ENCODE results near the gene POLR1H.

POLR1H gene

DNA sequence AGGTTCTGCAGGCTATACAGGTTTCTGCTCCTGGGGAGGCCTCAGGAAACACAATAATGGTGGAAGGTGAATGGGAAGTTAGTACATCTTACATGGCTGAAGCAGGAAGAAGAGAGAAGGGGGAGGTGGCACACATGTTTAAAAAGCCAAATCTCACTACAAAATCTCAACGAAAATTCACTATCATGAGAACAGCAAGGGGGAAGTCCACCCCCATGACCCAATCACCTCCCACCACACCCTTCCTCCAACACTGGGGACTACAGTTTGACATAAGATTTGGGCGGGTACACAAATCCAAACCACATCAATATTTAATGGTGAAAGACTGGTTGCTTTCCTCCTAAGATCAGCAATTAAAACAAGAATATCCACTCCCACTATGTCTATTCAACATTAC, 13.8 kb upstream of the POLR1H start:
- no peak overlapping the region for H3K27ac ChIP-seq (ENCODE audit: low read depth, low read length)
- no peak overlapping the region for H3K4me3 ChIP-seq (ENCODE audit: insufficient read depth, low read length, poor library complexity, severe bottlenecking)
- no peaks in the 10 kb centered on the region for H3K9me2 ChIP-seq (replicated peaks; ENCODE audit: insufficient read depth, low read length)
- TF ChIP-seq, protein P1, sequence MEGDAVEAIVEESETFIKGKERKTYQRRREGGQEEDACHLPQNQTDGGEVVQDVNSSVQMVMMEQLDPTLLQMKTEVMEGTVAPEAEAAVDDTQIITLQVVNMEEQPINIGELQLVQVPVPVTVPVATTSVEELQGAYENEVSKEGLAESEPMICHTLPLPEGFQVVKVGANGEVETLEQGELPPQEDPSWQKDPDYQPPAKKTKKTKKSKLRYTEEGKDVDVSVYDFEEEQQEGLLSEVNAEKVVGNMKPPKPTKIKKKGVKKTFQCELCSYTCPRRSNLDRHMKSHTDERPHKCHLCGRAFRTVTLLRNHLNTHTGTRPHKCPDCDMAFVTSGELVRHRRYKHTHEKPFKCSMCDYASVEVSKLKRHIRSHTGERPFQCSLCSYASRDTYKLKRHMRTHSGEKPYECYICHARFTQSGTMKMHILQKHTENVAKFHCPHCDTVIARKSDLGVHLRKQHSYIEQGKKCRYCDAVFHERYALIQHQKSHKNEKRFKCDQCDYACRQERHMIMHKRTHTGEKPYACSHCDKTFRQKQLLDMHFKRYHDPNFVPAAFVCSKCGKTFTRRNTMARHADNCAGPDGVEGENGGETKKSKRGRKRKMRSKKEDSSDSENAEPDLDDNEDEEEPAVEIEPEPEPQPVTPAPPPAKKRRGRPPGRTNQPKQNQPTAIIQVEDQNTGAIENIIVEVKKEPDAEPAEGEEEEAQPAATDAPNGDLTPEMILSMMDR (IDR thresholded peaks at IDR 0.05; ENCODE audit: insufficient read depth, low read length, poor library complexity, severe bottlenecking) = no peak
- no peak for TF ChIP-seq EZH2phosphoT487 (conservative IDR thresholded peaks at IDR 0.05; ENCODE audit: low read length)
- H3K79me2 ChIP-seq (ENCODE audit: insufficient read depth, low read length) = no peaks in the 10 kb centered on the region
- no peak overlapping the region for H2AFZ ChIP-seq (ENCODE audit: low read depth, low read length, severe bottlenecking)
- no peaks in the 10 kb centered on the region for H3K36me3 ChIP-seq (ENCODE audit: low read length)
- H3F3A ChIP-seq (ENCODE audit: insufficient read depth) = no peaks in the 10 kb centered on the region
- no peaks in the 10 kb centered on the region for H4K20me1 ChIP-seq (ENCODE audit: low read depth, low read length)
- H3K9me3 ChIP-seq (ENCODE audit: insufficient read depth, low read length) = no peaks in the 10 kb centered on the region
- no peak overlapping the region for H3K4me2 ChIP-seq (ENCODE audit: low read depth, low read length, poor library complexity, severe bottlenecking)
- no peak overlapping the region for H3K9ac ChIP-seq (ENCODE audit: low read length)
- no peaks in the 10 kb centered on the region for H3K27me3 ChIP-seq (ENCODE audit: low read length)

DNA sequence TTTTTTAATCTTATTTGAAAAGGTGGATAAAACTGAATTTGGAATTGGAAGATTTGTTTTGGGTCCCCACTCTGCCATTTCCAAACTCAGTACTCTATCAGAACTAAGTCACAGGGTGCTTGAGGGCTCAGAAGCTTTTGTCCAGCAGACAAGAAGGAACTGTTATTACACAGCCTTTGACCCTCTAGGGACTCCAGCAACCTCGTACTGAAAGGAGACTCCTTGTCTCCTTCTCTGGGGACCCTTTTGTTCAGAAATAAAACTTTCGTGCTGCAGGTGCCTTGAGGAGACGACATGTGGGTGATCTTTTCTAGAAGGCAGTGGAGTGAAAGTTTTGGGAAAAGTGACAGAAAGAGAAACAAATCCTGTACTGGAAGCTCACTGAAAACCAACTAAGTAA, 7.4 kb upstream of the POLR1H start:
- Histone ChIP-seq H3K27me3 (ENCODE audit: low read length) (no peaks in the 10 kb centered on the region), H4K20me1 (ENCODE audit: low read depth, low read length) (no peaks in the 10 kb centered on the region), H3K9me3 (ENCODE audit: insufficient read depth, low read length) (no peaks in the 10 kb centered on the region), H3K9me2 (replicated peaks; ENCODE audit: insufficient read depth, low read length) (no peaks in the 10 kb centered on the region), H3K4me2 (ENCODE audit: low read depth, low read length, poor library complexity, severe bottlenecking) (no peak overlapping the region), H3K79me2 (ENCODE audit: insufficient read depth, low read length) (no peaks in the 10 kb centered on the region), H3K4me3 (ENCODE audit: insufficient read depth, low read length, poor library complexity, severe bottlenecking) (no peak overlapping the region), H3K9ac (ENCODE audit: low read length) (no peak overlapping the region), H3K36me3 (ENCODE audit: low read length) (0 out of 2 replicates have a peak, but pooled peaks cover 2% of the 10 kb centered on the region), H3K27ac (ENCODE audit: low read depth, low read length) (no peak overlapping the region), H3F3A (ENCODE audit: insufficient read depth) (no peaks in the 10 kb centered on the region), H2AFZ (ENCODE audit: low read depth, low read length, severe bottlenecking) (no peak overlapping the region)
- TF ChIP-seq, protein P1 (IDR thresholded peaks at IDR 0.05; ENCODE audit: insufficient read depth, low read length, poor library complexity, severe bottlenecking) = no peak
- TF ChIP-seq EZH2phosphoT487 (conservative IDR thresholded peaks at IDR 0.05; ENCODE audit: low read length) = no peak

DNA sequence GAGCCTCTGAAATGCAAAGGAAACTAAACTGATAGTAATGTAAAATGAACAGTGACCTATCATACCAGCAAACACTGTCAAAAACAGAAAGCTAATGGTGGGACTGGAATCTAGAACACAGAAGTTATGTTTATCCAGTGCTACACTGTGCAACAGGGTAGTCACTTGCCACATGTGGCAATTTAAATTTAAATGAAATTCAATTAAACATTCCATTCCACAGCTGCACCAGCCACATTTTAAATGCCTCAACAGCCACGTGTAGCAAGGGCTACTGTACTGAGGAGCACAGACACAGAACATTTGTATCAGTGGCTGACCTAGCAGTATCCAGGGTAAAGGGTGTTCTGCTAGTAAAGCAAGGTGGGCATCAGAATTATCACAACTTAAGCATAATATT, 5.6 kb upstream of the POLR1H start:
- Histone ChIP-seq H3K9me3 (ENCODE audit: insufficient read depth, low read length) (no peaks in the 10 kb centered on the region), H3K9me2 (replicated peaks; ENCODE audit: insufficient read depth, low read length) (no peaks in the 10 kb centered on the region), H3K4me2 (ENCODE audit: low read depth, low read length, poor library complexity, severe bottlenecking) (no peak overlapping the region), H4K20me1 (ENCODE audit: low read depth, low read length) (no peaks in the 10 kb centered on the region), H3K36me3 (ENCODE audit: low read length) (0 out of 2 replicates have a peak, but pooled peaks cover 2% of the 10 kb centered on the region), H3K79me2 (ENCODE audit: insufficient read depth, low read length) (peaks cover 5% of the 10 kb centered on the region; the same call in 1 of the 2 replicates), H3K27me3 (ENCODE audit: low read length) (no peaks in the 10 kb centered on the region), H3K9ac (ENCODE audit: low read length) (no peak overlapping the region), H3K27ac (ENCODE audit: low read depth, low read length) (no peak overlapping the region), H3K4me3 (ENCODE audit: insufficient read depth, low read length, poor library complexity, severe bottlenecking) (no peak overlapping the region), H3F3A (ENCODE audit: insufficient read depth) (no peaks in the 10 kb centered on the region), H2AFZ (ENCODE audit: low read depth, low read length, severe bottlenecking) (no peak overlapping the region)
- TF ChIP-seq EZH2phosphoT487 (conservative IDR thresholded peaks at IDR 0.05; ENCODE audit: low read length) = no peak
- TF ChIP-seq, protein P1 (IDR thresholded peaks at IDR 0.05; ENCODE audit: insufficient read depth, low read length, poor library complexity, severe bottlenecking) = no peak

All from SU-DHL-6 (cell line).